ENCODE data around the gene KIAA0040. TPM values are rescaled to one million over a fixed set of nuclear protein-coding genes. Genes with fewer than 3 reads are reported as not detected.

Gene KIAA0040
- total RNA-seq, 5 donors from 2014 or later (not counting 1 experiment from before 2014, with no cell fraction given) = 33.0 to 60.0 (median 50.5) TPM

DNA sequence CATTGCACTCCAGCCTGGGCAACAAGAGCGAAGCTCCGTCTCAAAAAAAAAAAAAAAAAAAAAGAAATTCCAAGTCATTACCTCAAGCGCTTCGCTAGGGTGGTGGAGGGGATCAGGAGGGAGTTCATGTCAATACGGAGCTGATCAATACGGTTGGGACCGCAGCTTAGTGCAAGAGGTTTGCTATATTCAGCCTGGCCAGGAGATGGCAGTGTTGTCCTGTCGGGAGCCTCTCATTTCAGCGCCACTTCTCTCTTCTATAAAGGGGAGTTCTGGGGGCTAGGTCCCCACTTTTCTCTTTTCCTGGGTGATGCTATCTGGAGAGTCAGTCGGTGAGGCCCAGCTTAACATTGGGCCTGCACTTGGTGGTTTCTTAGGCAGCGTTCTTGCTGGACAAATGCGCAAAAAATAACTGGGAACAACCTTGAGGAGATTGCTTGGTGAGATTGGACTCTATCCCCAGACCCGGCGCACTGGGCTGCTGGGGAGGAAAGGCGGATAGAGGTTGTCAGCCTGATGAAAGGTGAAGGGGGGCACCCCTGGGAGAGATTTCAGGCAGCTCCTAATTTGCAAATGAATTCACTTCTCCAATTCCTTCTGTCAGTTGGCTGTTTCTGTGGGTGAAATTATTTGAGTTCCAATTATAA, 40.4 kb downstream of the KIAA0040 start:
- peak; percentile 18 to 83 (median 64) for DNase-seq
- no peak overlapping the region for H3K4me3 ChIP-seq (ENCODE audit: control insufficient read depth in 1 of 2, extremely low read depth in 1 of 2, low read length in 1 of 2)
- no peak overlapping the region for H3K27ac Mint-ChIP-seq
- peaks cover 13 to 18% (median 15%) of the 10 kb centered on the region in 3 donors for H3K4me1 Mint-ChIP-seq
- no peaks in the 10 kb centered on the region for H3K36me3 Mint-ChIP-seq
- ATAC-seq (replicated peaks in 1 of 4) = peak; percentile 60 to 80 (median 72)
- ChIA-PET CTCF (interaction anchor here (0.6 to 8.4 kb wide), 75 partner anchors 9 to 1731 kb away, joined by 3 to 237 read pairs (median 4); partner anchors contain the start of gene MRPS14 (in 1 of the 2)), POLR2A (interaction anchor here in 1 of 2 donors (0.6 kb wide), 1 partner anchor 10 kb away, joined by 4 read pairs; no protein-coding TSS in a partner anchor)
- no peaks in the 10 kb centered on the region for H3K9me3 ChIP-seq
- H3K9me3 Mint-ChIP-seq = no peaks in the 10 kb centered on the region
- H3K27ac ChIP-seq (ENCODE audit: low read length) = no peak overlapping the region
- no peak overlapping the region for H3K4me3 Mint-ChIP-seq
- peaks cover 26 to 38% of the 10 kb centered on the region in 2 donors for H3K27me3 Mint-ChIP-seq
- 16% methylated on average over 7 of the region's 15 CpGs for WGBS (ENCODE audit: insufficient coverage)
- peaks cover 2 to 30% of the 10 kb centered on the region in 2 experiments for H3K27me3 ChIP-seq (replicated peaks in 1 of 2; ENCODE audit: control insufficient read depth in 2 of 2, extremely low read depth in 1 of 2, insufficient read depth in 2 of 2, low read length in 1 of 2)
- H3K36me3 ChIP-seq (ENCODE audit: control insufficient read depth in 2 of 2, extremely low read depth in 1 of 2, insufficient read depth in 1 of 2, low read length in 1 of 2) = no peaks in the 10 kb centered on the region
- peaks cover 4 to 8% of the 10 kb centered on the region in 2 experiments for H3K4me1 ChIP-seq (ENCODE audit: control insufficient read depth in 1 of 2, extremely low read depth in 1 of 2, insufficient read depth in 2 of 2, low read length in 2 of 2)

DNA sequence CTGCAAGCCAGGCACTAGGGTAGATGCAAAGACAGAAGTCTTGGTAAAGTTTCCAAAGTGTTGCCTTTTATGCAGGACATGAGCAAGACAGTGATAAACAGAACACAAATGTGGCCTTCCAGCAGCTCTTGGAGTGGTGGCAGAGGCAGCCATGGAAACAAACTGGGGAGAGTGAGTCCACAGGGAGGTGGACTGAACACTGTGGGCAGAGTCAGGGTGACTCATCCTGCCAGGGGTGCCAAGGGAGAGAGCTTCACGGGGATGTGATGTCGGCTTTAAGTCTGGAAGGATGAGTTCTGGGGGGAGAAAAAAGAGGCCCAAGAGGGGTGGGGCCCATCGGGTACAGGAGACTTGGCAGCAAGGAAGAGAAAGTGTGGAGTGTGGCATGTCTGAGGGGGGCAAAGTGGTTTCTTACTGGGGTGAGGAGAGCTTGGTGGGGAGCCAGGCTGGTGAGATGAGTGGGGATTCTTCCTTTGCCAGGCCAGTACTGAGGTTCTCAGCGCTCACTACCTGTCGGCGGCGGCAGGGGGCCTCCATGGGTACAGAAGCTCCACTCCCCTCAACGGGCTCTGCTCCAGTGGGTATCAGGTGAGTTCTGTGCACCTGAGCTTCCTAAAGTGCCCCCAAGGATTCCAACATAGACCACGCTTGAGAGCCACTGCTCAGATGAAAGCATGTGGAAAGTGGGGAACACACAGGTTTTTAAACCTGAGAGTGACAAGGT, 41.8 kb downstream of the KIAA0040 start:
- H3K4me1 ChIP-seq (ENCODE audit: control insufficient read depth in 1 of 2, extremely low read depth in 1 of 2, insufficient read depth in 2 of 2, low read length in 2 of 2) = peaks cover 4 to 10% of the 10 kb centered on the region in 2 experiments
- H3K27ac ChIP-seq (ENCODE audit: low read length) = no peak overlapping the region
- H3K36me3 ChIP-seq (ENCODE audit: control insufficient read depth in 2 of 2, extremely low read depth in 1 of 2, insufficient read depth in 1 of 2, low read length in 1 of 2) = no peaks in the 10 kb centered on the region
- Mint-ChIP-seq H3K27ac (no peak overlapping the region), H3K9me3 (no peaks in the 10 kb centered on the region), H3K27me3 (peaks cover 28 to 39% of the 10 kb centered on the region in 2 donors), H3K4me1 (peaks cover 12 to 17% (median 16%) of the 10 kb centered on the region in 3 donors), H3K4me3 (no peak overlapping the region), H3K36me3 (no peaks in the 10 kb centered on the region)
- CTCF ChIA-PET = interaction anchor here (0.6 to 8.4 kb wide), 25 partner anchors 8 to 924 kb away, joined by 3 to 237 read pairs (median 5); no protein-coding TSS in a partner anchor
- ATAC-seq (replicated peaks in 1 of 4) (no peak), DNase-seq (no peak)
- POLR2A ChIA-PET = interaction anchor here in 1 of 2 donors (0.6 kb wide), 1 partner anchor 12 kb away, joined by 3 read pairs; no protein-coding TSS in a partner anchor
- H3K9me3 ChIP-seq = no peaks in the 10 kb centered on the region
- peaks cover 2 to 39% of the 10 kb centered on the region in 2 experiments for H3K27me3 ChIP-seq (replicated peaks in 1 of 2; ENCODE audit: control insufficient read depth in 2 of 2, extremely low read depth in 1 of 2, insufficient read depth in 2 of 2, low read length in 1 of 2)
- no peak overlapping the region for H3K4me3 ChIP-seq (ENCODE audit: control insufficient read depth in 1 of 2, extremely low read depth in 1 of 2, low read length in 1 of 2)
- 81% methylated on average over 5 of the region's 9 CpGs for WGBS (ENCODE audit: insufficient coverage)

DNA sequence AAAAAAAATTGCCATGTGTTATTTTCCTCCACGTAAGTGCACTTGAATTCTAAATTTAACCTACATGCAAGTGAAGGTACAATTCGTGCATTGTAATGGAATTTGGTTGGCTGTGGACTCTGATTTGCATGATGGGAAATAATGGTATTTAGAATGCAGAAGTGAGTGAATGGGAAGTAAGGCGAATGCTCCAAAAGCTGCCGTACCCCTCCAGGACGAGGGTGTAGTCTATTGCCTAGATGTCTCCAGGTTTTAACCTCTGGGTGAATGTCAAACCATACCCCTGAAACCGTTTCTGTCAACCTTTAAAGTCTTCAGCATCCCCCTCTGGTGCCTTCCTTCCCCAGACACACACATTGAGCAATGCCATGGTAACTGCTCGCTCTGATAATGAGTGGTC, 44.5 kb downstream of the KIAA0040 start:
- CTCF ChIA-PET = interaction anchor here in 1 of 2 donors (8.4 kb wide), 1 partner anchor 172 kb away, joined by 237 read pairs; no protein-coding TSS in a partner anchor

DNA sequence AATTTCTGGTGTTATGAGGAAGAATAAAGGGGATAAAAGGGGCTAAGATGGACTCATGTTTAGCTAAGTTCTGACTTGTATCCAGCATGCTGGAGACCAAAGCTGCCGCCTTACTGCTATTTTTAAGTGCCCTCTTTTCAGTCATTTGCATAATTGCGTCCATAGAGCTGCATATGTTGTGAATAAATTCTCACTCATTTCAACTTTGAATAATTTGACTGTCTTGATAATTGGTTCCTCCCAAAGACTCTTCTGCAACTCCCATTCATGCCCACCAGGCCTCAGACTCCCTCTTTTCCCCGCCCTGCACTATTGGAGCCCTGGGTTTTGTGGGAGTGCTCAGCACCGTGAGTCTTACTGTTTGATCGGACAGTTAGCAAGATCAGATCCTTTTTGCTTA, 45.0 kb downstream of the KIAA0040 start:
- no peak for ATAC-seq (replicated peaks in 1 of 4)

More for the DNA sequence above, 44.5 kb downstream of the KIAA0040 start:
- DNase-seq (no peak), ATAC-seq (replicated peaks in 1 of 4) (no peak)
- H3K4me1 ChIP-seq (ENCODE audit: control insufficient read depth in 1 of 2, extremely low read depth in 1 of 2, insufficient read depth in 2 of 2, low read length in 2 of 2) = peaks cover 0 to 7% of the 10 kb centered on the region in 2 experiments
- Mint-ChIP-seq H3K9me3 (no peaks in the 10 kb centered on the region), H3K4me1 (peaks cover 0 to 5% (median 4%) of the 10 kb centered on the region in 3 donors), H3K4me3 (no peak overlapping the region), H3K27me3 (peaks cover 28 to 31% of the 10 kb centered on the region in 2 donors), H3K36me3 (no peaks in the 10 kb centered on the region), H3K27ac (no peak overlapping the region)
- WGBS (ENCODE audit: insufficient coverage) = 90% methylated on average over 2 of the region's 7 CpGs
- H3K27me3 ChIP-seq (replicated peaks in 1 of 2; ENCODE audit: control insufficient read depth in 2 of 2, extremely low read depth in 1 of 2, insufficient read depth in 2 of 2, low read length in 1 of 2) = peaks cover 0 to 38% of the 10 kb centered on the region in 2 experiments
- H3K27ac ChIP-seq (ENCODE audit: low read length) = no peak overlapping the region
- no peaks in the 10 kb centered on the region for H3K36me3 ChIP-seq (ENCODE audit: control insufficient read depth in 2 of 2, extremely low read depth in 1 of 2, insufficient read depth in 1 of 2, low read length in 1 of 2)
- POLR2A ChIA-PET = no interaction called here
- no peaks in the 10 kb centered on the region for H3K9me3 ChIP-seq
- no peak overlapping the region for H3K4me3 ChIP-seq (ENCODE audit: control insufficient read depth in 1 of 2, extremely low read depth in 1 of 2, low read length in 1 of 2)

GRCh38 chr1:175146529-175147213, 45.9 kb downstream of the KIAA0040 start:
- H3K4me1 ChIP-seq (ENCODE audit: control insufficient read depth in 1 of 2, extremely low read depth in 1 of 2, insufficient read depth in 2 of 2, low read length in 2 of 2) = peaks cover 0 to 3% of the 10 kb centered on the region in 2 experiments
- H3K9me3 ChIP-seq = no peaks in the 10 kb centered on the region
- 50% methylated on average over 12 of the region's 21 CpGs for WGBS (ENCODE audit: insufficient coverage)
- no peaks in the 10 kb centered on the region for H3K36me3 Mint-ChIP-seq
- H3K27me3 ChIP-seq (replicated peaks in 1 of 2; ENCODE audit: control insufficient read depth in 2 of 2, extremely low read depth in 1 of 2, insufficient read depth in 2 of 2, low read length in 1 of 2) = peaks cover 0 to 30% of the 10 kb centered on the region in 2 experiments
- H3K9me3 Mint-ChIP-seq = no peaks in the 10 kb centered on the region
- CTCF ChIA-PET = interaction anchor here (0.6 to 8.4 kb wide), 20 partner anchors 8 to 1541 kb away, joined by 3 to 237 read pairs (median 4); no protein-coding TSS in a partner anchor
- ATAC-seq (replicated peaks in 1 of 4) = peak; percentile 75 to 80 (median 78)
- no peak overlapping the region for H3K27ac Mint-ChIP-seq
- H3K4me1 Mint-ChIP-seq = peaks cover 0 to 8% (median 2%) of the 10 kb centered on the region in 3 donors
- DNase-seq = peak; percentile 15 to 77 (median 58)
- H3K27ac ChIP-seq (ENCODE audit: low read length) = no peak overlapping the region
- peaks cover 20 to 22% of the 10 kb centered on the region in 2 donors for H3K27me3 Mint-ChIP-seq
- no peak overlapping the region for H3K4me3 Mint-ChIP-seq
- no peaks in the 10 kb centered on the region for H3K36me3 ChIP-seq (ENCODE audit: control insufficient read depth in 2 of 2, extremely low read depth in 1 of 2, insufficient read depth in 1 of 2, low read length in 1 of 2)
- H3K4me3 ChIP-seq (ENCODE audit: control insufficient read depth in 1 of 2, extremely low read depth in 1 of 2, low read length in 1 of 2) = no peak overlapping the region
- POLR2A ChIA-PET = no interaction called here

More for the DNA sequence above, 45.0 kb downstream of the KIAA0040 start:
- Histone ChIP-seq H3K4me3 (ENCODE audit: control insufficient read depth in 1 of 2, extremely low read depth in 1 of 2, low read length in 1 of 2) (no peak overlapping the region), H3K27me3 (replicated peaks in 1 of 2; ENCODE audit: control insufficient read depth in 2 of 2, extremely low read depth in 1 of 2, insufficient read depth in 2 of 2, low read length in 1 of 2) (peaks cover 0 to 38% of the 10 kb centered on the region in 2 experiments), H3K9me3 (no peaks in the 10 kb centered on the region), H3K36me3 (ENCODE audit: control insufficient read depth in 2 of 2, extremely low read depth in 1 of 2, insufficient read depth in 1 of 2, low read length in 1 of 2) (no peaks in the 10 kb centered on the region), H3K27ac (ENCODE audit: low read length) (no peak overlapping the region), H3K4me1 (ENCODE audit: control insufficient read depth in 1 of 2, extremely low read depth in 1 of 2, insufficient read depth in 2 of 2, low read length in 2 of 2) (peaks cover 0 to 7% of the 10 kb centered on the region in 2 experiments)
- WGBS (ENCODE audit: insufficient coverage) = no CpG with 5 or more reads among the region's 5 CpGs
- Mint-ChIP-seq H3K4me3 (no peak overlapping the region), H3K27me3 (peaks cover 27 to 28% of the 10 kb centered on the region in 2 donors), H3K9me3 (no peaks in the 10 kb centered on the region), H3K4me1 (peaks cover 0 to 5% (median 4%) of the 10 kb centered on the region in 3 donors), H3K27ac (no peak overlapping the region), H3K36me3 (no peaks in the 10 kb centered on the region)
- no peak for DNase-seq
- ChIA-PET POLR2A (no interaction called here), CTCF (interaction anchor here (0.7 to 8.4 kb wide), 4 partner anchors 12 to 172 kb away, joined by 3 to 237 read pairs (median 20); no protein-coding TSS in a partner anchor)
